ENCODE measurements around the gene APOM. TPM values are rescaled to one million over a fixed set of nuclear protein-coding genes. Genes with fewer than 3 reads are reported as not detected.

Gene APOM
- total RNA-seq, 1 donor from 2014 or later: 11.2 TPM

GRCh38 chr6:31706599-31706998 lies 50.9 kb downstream of the APOM start, which contains the start of gene LY6G6F:
LY6G6F (plus strand) TSS chr6:31706866; CDS start chr6:31706907, 41 bp downstream.
- H3K4me1 Mint-ChIP-seq (ENCODE audit: unreplicated experiment): peaks cover 11% of the 10 kb centered on the region

GRCh38 chr6:31707701-31708100 lies 52.0 kb downstream of the APOM start:
- Mint-ChIP-seq H3K4me3 (no peak overlapping the region), H3K4me1 (ENCODE audit: unreplicated experiment) (peaks cover 16% of the 10 kb centered on the region), H3K27me3 (no peaks in the 10 kb centered on the region), H3K27ac (no peak overlapping the region), H3K9me3 (no peaks in the 10 kb centered on the region), H3K36me3 (no peaks in the 10 kb centered on the region)
- no peak for DNase-seq (ENCODE audit: extremely low spot score, unreplicated experiment)
- no peak for TF ChIP-seq CTCF (conservative IDR thresholded peaks at IDR 0.05)

More at GRCh38 chr6:31706599-31706998, 50.9 kb downstream of the APOM start, which contains the start of gene LY6G6F:
- TF ChIP-seq CTCF (conservative IDR thresholded peaks at IDR 0.05): no peak
- H3K27ac Mint-ChIP-seq: no peak within 1 kb of the TSS
- no peaks in the 10 kb centered on the region for H3K36me3 Mint-ChIP-seq
- no peak for DNase-seq (ENCODE audit: extremely low spot score, unreplicated experiment)
- H3K27me3 Mint-ChIP-seq: no peaks in the 10 kb centered on the region
- H3K4me3 Mint-ChIP-seq: no peak within 1 kb of the TSS
- no peaks in the 10 kb centered on the region for H3K9me3 Mint-ChIP-seq

Small RNA genes within 50 kb of the gene (microRNA-seq; reads per million reads assigned to microRNA genes)
- 1.1 reads per million for gene MIR4646
- not detected for gene MIR6832

Other genes starting within 250 kb of the APOM start
- gene MICB, start 157.7 kb upstream of the APOM start, total RNA-seq (ENCODE audit: low replicate concordance): 0.14 and 0.86 TPM in 2 replicates
- not detected in 2 replicates for gene MCCD1, start 126.9 kb upstream of the APOM start, total RNA-seq (ENCODE audit: low replicate concordance)
- gene DDX39B, start 113.9 kb upstream of the APOM start, total RNA-seq (ENCODE audit: low replicate concordance): 410 and 636 TPM in 2 replicates
- gene ATP6V1G2, start 109.3 kb upstream of the APOM start, total RNA-seq (ENCODE audit: low replicate concordance): 1.6 and 5.9 TPM in 2 replicates
- 21.1 and 24.2 TPM in 2 replicates for gene NFKBIL1, start 108.3 kb upstream of the APOM start, total RNA-seq (ENCODE audit: low replicate concordance)
- gene LTA, start 83.6 kb upstream of the APOM start, total RNA-seq (ENCODE audit: low replicate concordance): 0.22 TPM in 1 of 2 replicates, not detected in the other
- not detected in 2 replicates for gene TNF, start 80.3 kb upstream of the APOM start, total RNA-seq (ENCODE audit: low replicate concordance)
- gene LTB, start 73.5 kb upstream of the APOM start, total RNA-seq (ENCODE audit: low replicate concordance): 0.34 and 1.0 TPM in 2 replicates
- not detected in 2 replicates for gene LST1, start 69.6 kb upstream of the APOM start, total RNA-seq (ENCODE audit: low replicate concordance)
- not detected in 2 replicates for gene NCR3, start 62.9 kb upstream of the APOM start, total RNA-seq (ENCODE audit: low replicate concordance)
- gene AIF1, start 40.7 kb upstream of the APOM start, total RNA-seq (ENCODE audit: low replicate concordance): 0.59 and 3.8 TPM in 2 replicates
- 151 and 235 TPM in 2 replicates for gene PRRC2A, start 35.2 kb upstream of the APOM start, total RNA-seq (ENCODE audit: low replicate concordance)
- gene BAG6, start 3.2 kb upstream of the APOM start, total RNA-seq (ENCODE audit: low replicate concordance): 334 and 378 TPM in 2 replicates
- 22.3 and 28.1 TPM in 2 replicates for gene C6orf47, start 4.9 kb downstream of the APOM start, total RNA-seq (ENCODE audit: low replicate concordance)
- 17.6 and 20.2 TPM in 2 replicates for gene GPANK1, start 9.1 kb downstream of the APOM start, total RNA-seq (ENCODE audit: low replicate concordance)
- gene CSNK2B, start 10.2 kb downstream of the APOM start, total RNA-seq (ENCODE audit: low replicate concordance): 142 and 175 TPM in 2 replicates
- gene LY6G5B, start 14.1 kb downstream of the APOM start, total RNA-seq (ENCODE audit: low replicate concordance): 13.9 and 22.0 TPM in 2 replicates
- gene LY6G5C, start 25.2 kb downstream of the APOM start, total RNA-seq (ENCODE audit: low replicate concordance): 2.0 and 2.3 TPM in 2 replicates
- gene ABHD16A, start 47.4 kb downstream of the APOM start, total RNA-seq (ENCODE audit: low replicate concordance): 80.9 and 91.3 TPM in 2 replicates
- not detected in 2 replicates for gene LY6G6F, start 51.0 kb downstream of the APOM start, total RNA-seq (ENCODE audit: low replicate concordance)
- 1.5 TPM in 1 of 2 replicates, not detected in the other for gene LY6G6D, start 59.5 kb downstream of the APOM start, total RNA-seq (ENCODE audit: low replicate concordance)
- gene LY6G6C, start 65.9 kb downstream of the APOM start, total RNA-seq (ENCODE audit: low replicate concordance): 2.5 and 16.2 TPM in 2 replicates
- gene MPIG6B, start 67.5 kb downstream of the APOM start, total RNA-seq (ENCODE audit: low replicate concordance): 0.41 and 0.81 TPM in 2 replicates
- 101 and 138 TPM in 2 replicates for gene DDAH2, start 73.4 kb downstream of the APOM start, total RNA-seq (ENCODE audit: low replicate concordance)
- gene CLIC1, start 80.6 kb downstream of the APOM start, total RNA-seq (ENCODE audit: low replicate concordance): 294 and 381 TPM in 2 replicates
- gene MSH5, start 84.1 kb downstream of the APOM start, total RNA-seq (ENCODE audit: low replicate concordance): 20.7 and 46.7 TPM in 2 replicates
- gene SAPCD1, start 106.8 kb downstream of the APOM start, total RNA-seq (ENCODE audit: low replicate concordance): 3.2 and 8.9 TPM in 2 replicates
- 6.1 and 6.4 TPM in 2 replicates for gene VWA7, start 121.4 kb downstream of the APOM start, total RNA-seq (ENCODE audit: low replicate concordance)
- 89.0 and 104 TPM in 2 replicates for gene VARS1, start 139.9 kb downstream of the APOM start, total RNA-seq (ENCODE audit: low replicate concordance)
- gene LSM2, start 151.1 kb downstream of the APOM start, total RNA-seq (ENCODE audit: low replicate concordance): 57.9 and 74.5 TPM in 2 replicates
- 1.8 and 1.9 TPM in 2 replicates for gene HSPA1L, start 159.4 kb downstream of the APOM start, total RNA-seq (ENCODE audit: low replicate concordance)
- 45.7 and 54.7 TPM in 2 replicates for gene HSPA1A, start 159.6 kb downstream of the APOM start, total RNA-seq (ENCODE audit: low replicate concordance)
- 132 and 252 TPM in 2 replicates for gene HSPA1B, start 171.8 kb downstream of the APOM start, total RNA-seq (ENCODE audit: low replicate concordance)
- gene NEU1, start 206.9 kb downstream of the APOM start, total RNA-seq (ENCODE audit: low replicate concordance): 46.9 and 62.5 TPM in 2 replicates
- 8.8 and 10.6 TPM in 2 replicates for gene SLC44A4, start 223.1 kb downstream of the APOM start, total RNA-seq (ENCODE audit: low replicate concordance)
- 59.9 and 136 TPM in 2 replicates for gene EHMT2, start 241.8 kb downstream of the APOM start, total RNA-seq (ENCODE audit: low replicate concordance)
- gene ZBTB12, start 246.2 kb downstream of the APOM start, total RNA-seq (ENCODE audit: low replicate concordance): 8.2 and 37.7 TPM in 2 replicates